Coronary artery (tissue), 2 donors: Measurements from ENCODE around the gene HOXB4.
A peak's percentile ranks its signal among the peaks of the same experiment; 100 is the strongest.

Experiments used
- DNase-seq: peaks from one replicate; pipeline ENCODE4 v3.0.0-alpha.2; 2017; ENCODE audit warnings: low spot score
- H3K27ac ChIP-seq, 2 donors: fragments of 200-600 bp; sonication (generic); one replicate each; pipeline ENCODE4 v1.5.1; 2016 to 2019
- H3K4me3 ChIP-seq: fragments of 200-600 bp; sonication (generic); 2 replicates; pipeline ENCODE4 v1.5.1; 2016; ENCODE audit warnings: mild to moderate bottlenecking, moderate library complexity
- TF ChIP-seq, protein P1 (sequence below): fragments of 200-600 bp; sonication (generic); IDR thresholded peaks from one replicate; pipeline ENCODE4 v1.5.1; 2019; ENCODE audit warnings: antibody characterized with exemption

HOXB4 gene

DNA sequence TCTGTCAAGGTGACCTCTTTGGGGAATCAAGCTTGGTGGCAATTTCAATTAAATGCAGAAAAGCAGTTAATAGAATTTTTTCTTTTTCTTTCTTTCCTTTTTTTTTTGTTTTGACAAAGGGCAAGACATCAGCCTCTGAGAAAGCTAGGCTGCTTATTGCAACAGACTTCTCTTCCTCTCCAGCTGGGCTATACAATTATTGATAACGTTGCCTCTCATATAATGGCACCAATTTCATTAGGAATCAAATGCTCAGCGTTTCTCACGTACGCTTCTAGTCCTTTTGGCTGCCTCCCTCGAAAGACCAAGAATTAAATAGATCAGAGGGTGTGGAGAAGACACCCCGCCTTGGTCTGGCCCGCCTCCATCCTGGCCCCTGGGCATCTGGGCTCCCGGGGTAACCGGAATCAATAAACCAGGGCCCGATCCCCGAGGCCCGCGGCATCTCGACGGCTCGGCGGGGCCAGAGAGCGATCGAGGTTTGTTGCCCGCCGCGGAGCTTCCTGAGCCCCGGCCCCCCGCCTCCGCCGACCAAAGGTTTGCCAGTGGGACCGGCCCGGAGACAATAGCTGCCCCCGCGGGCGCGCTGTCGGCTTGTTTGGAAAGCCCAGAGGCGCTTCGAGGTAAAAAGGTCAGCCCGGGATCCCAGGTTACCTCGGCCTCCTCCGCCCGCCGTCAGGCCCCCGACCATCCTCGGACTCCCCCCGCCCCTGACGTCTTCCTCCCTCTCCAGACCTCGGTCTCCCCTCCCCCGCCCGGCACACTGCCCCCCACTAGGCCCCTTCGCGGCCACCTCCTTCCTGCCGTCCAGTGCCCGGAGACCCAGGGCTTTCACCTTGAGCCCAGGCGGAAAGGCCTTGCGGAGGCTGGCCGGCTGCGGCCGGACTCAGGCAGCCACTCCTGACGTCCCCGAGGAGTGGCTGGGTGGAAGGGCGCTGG lies 51.3 kb downstream of the HOXB4 start:
- DNase-seq: no peak
- TF ChIP-seq, protein P1, sequence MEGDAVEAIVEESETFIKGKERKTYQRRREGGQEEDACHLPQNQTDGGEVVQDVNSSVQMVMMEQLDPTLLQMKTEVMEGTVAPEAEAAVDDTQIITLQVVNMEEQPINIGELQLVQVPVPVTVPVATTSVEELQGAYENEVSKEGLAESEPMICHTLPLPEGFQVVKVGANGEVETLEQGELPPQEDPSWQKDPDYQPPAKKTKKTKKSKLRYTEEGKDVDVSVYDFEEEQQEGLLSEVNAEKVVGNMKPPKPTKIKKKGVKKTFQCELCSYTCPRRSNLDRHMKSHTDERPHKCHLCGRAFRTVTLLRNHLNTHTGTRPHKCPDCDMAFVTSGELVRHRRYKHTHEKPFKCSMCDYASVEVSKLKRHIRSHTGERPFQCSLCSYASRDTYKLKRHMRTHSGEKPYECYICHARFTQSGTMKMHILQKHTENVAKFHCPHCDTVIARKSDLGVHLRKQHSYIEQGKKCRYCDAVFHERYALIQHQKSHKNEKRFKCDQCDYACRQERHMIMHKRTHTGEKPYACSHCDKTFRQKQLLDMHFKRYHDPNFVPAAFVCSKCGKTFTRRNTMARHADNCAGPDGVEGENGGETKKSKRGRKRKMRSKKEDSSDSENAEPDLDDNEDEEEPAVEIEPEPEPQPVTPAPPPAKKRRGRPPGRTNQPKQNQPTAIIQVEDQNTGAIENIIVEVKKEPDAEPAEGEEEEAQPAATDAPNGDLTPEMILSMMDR: no peak
- Histone ChIP-seq H3K4me3 (peak overlapping the region; percentile 38), H3K27ac (no peak overlapping the region)
